ENCODE measurements around the gene SRP54. TPM values are rescaled to one million over a fixed set of nuclear protein-coding genes. Genes with fewer than 3 reads are reported as not detected.

Gene SRP54
- total RNA-seq (10 to 100 TPM; 31.1 to 34.1 (median 33.0) TPM), polyA plus RNA-seq (34.1 TPM)
- long read RNA-seq, donor 1, transcript SRP54-201 (16 exons, 2,279 nt), result major isoform, 98 of 103 reads
- long read RNA-seq, donor 1, partial matches to known transcripts, result 2 of 103 reads
- long read RNA-seq, donor 1, other reads (novel, unspliced or antisense), result 2 of 103 reads
- long read RNA-seq, donor 2, transcript SRP54-201 (16 exons, 2,279 nt), result major isoform, 32 of 33 reads
- long read RNA-seq, donor 2, partial matches to known transcripts, result 0 of 33 reads
- long read RNA-seq, donor 2, other reads (novel, unspliced or antisense), result 1 of 33 reads
- long read RNA-seq, donor 3, transcript SRP54-201 (16 exons, 2,279 nt), result major isoform, 229 of 246 reads
- long read RNA-seq, donor 3, partial matches to known transcripts, result 6 of 246 reads
- long read RNA-seq, donor 3, other reads (novel, unspliced or antisense), result 7 of 246 reads
- long read RNA-seq, donor 4, transcript SRP54-201 (16 exons, 2,279 nt), result major isoform, 41 of 42 reads
- long read RNA-seq, donor 4, partial matches to known transcripts, result 1 of 42 reads
- long read RNA-seq, donor 4, other reads (novel, unspliced or antisense), result 0 of 42 reads

- H3K27ac ChIP-seq (ENCODE audit: low read length), result peak within 1 kb of the TSS; percentile 91
- no peaks in the 10 kb centered on the region for H3K27me3 ChIP-seq (ENCODE audit: control insufficient read depth, insufficient read depth)
- ATAC-seq, result peak; percentile 97 to 98
- peak; percentile 97 to 99 (median 99) for DNase-seq
- H3K4me1 ChIP-seq (ENCODE audit: control insufficient read depth, insufficient read depth, low read length), result peaks cover 1% of the 10 kb centered on the region
- under 1% methylated on average over 45 of the region's 45 CpGs for WGBS
- H3K9me3 ChIP-seq (ENCODE audit: control insufficient read depth, low read length), result no peaks in the 10 kb centered on the region
- H3K4me3 ChIP-seq (ENCODE audit: low read length), result peak within 1 kb of the TSS; percentile 77
- intact Hi-C loops (cut with DNase I), result loop anchor here in 1 of 4 donors (10.0 kb wide), 1 partner anchor 108 kb away; the partner anchor contains the start of gene BAZ1A
These were observed at the start of gene SRP54 for GRCh38 chr14:34982421-34983147. TSS of gene SRP54 (plus strand) at chr14:34982992. CDS start at chr14:34996710, 13,718 bp downstream.

GRCh38 chr14:34933301-34933700 lies 49.5 kb upstream of the SRP54 start:
- no peak for DNase-seq
- no peak for ATAC-seq
- H3K4me3 ChIP-seq (ENCODE audit: low read length), result no peak overlapping the region
- H3K4me1 ChIP-seq (ENCODE audit: control insufficient read depth, insufficient read depth, low read length), result no peaks in the 10 kb centered on the region
- H3K27me3 ChIP-seq (ENCODE audit: control insufficient read depth, insufficient read depth), result no peaks in the 10 kb centered on the region
- no peak overlapping the region for H3K27ac ChIP-seq (ENCODE audit: low read length)
- 89% methylated on average over 2 of the region's 2 CpGs for WGBS
- H3K9me3 ChIP-seq (ENCODE audit: control insufficient read depth, low read length), result no peaks in the 10 kb centered on the region
- intact Hi-C loops (cut with DNase I), result no loop called here

GRCh38 chr14:34935488-34935887 lies 47.3 kb upstream of the SRP54 start:
- Histone ChIP-seq H3K9me3 (ENCODE audit: control insufficient read depth, low read length) (no peaks in the 10 kb centered on the region), H3K4me3 (ENCODE audit: low read length) (no peak overlapping the region), H3K4me1 (ENCODE audit: control insufficient read depth, insufficient read depth, low read length) (no peaks in the 10 kb centered on the region), H3K27ac (ENCODE audit: low read length) (no peak overlapping the region), H3K27me3 (ENCODE audit: control insufficient read depth, insufficient read depth) (no peaks in the 10 kb centered on the region)
- 73% methylated on average over 5 of the region's 5 CpGs for WGBS
- no peak for ATAC-seq
- intact Hi-C loops (cut with DNase I), result no loop called here
- DNase-seq, result no peak

GRCh38 chr14:34937442-34937841 lies 45.4 kb upstream of the SRP54 start:
- intact Hi-C loops (cut with DNase I), result no loop called here
- Histone ChIP-seq H3K27me3 (ENCODE audit: control insufficient read depth, insufficient read depth) (no peaks in the 10 kb centered on the region), H3K4me3 (ENCODE audit: low read length) (no peak overlapping the region), H3K4me1 (ENCODE audit: control insufficient read depth, insufficient read depth, low read length) (no peaks in the 10 kb centered on the region), H3K9me3 (ENCODE audit: control insufficient read depth, low read length) (no peaks in the 10 kb centered on the region), H3K27ac (ENCODE audit: low read length) (no peak overlapping the region)
- DNase-seq (no peak), ATAC-seq (no peak)
- WGBS, result 80% methylated on average over 6 of the region's 6 CpGs

GRCh38 chr14:34937876-34938275 lies 44.9 kb upstream of the SRP54 start:
- Histone ChIP-seq H3K4me3 (ENCODE audit: low read length) (no peak overlapping the region), H3K9me3 (ENCODE audit: control insufficient read depth, low read length) (no peaks in the 10 kb centered on the region), H3K27ac (ENCODE audit: low read length) (no peak overlapping the region), H3K27me3 (ENCODE audit: control insufficient read depth, insufficient read depth) (no peaks in the 10 kb centered on the region), H3K4me1 (ENCODE audit: control insufficient read depth, insufficient read depth, low read length) (no peaks in the 10 kb centered on the region)
- 88% methylated on average over 3 of the region's 3 CpGs for WGBS
- no peak for DNase-seq
- no peak for ATAC-seq
- intact Hi-C loops (cut with DNase I), result no loop called here

GRCh38 chr14:34943506-34943905 lies 39.3 kb upstream of the SRP54 start:
- Histone ChIP-seq H3K4me1 (ENCODE audit: control insufficient read depth, insufficient read depth, low read length) (no peaks in the 10 kb centered on the region), H3K4me3 (ENCODE audit: low read length) (no peak overlapping the region), H3K27me3 (ENCODE audit: control insufficient read depth, insufficient read depth) (no peaks in the 10 kb centered on the region), H3K9me3 (ENCODE audit: control insufficient read depth, low read length) (no peaks in the 10 kb centered on the region), H3K27ac (ENCODE audit: low read length) (no peak overlapping the region)
- intact Hi-C loops (cut with DNase I), result no loop called here
- DNase-seq, result no peak
- ATAC-seq, result no peak

GRCh38 chr14:34944744-34945143 lies 38.0 kb upstream of the SRP54 start:
- H3K9me3 ChIP-seq (ENCODE audit: control insufficient read depth, low read length), result no peaks in the 10 kb centered on the region
- DNase-seq, result no peak
- H3K27ac ChIP-seq (ENCODE audit: low read length), result no peak overlapping the region
- H3K27me3 ChIP-seq (ENCODE audit: control insufficient read depth, insufficient read depth), result no peaks in the 10 kb centered on the region
- no peak overlapping the region for H3K4me3 ChIP-seq (ENCODE audit: low read length)
- no peaks in the 10 kb centered on the region for H3K4me1 ChIP-seq (ENCODE audit: control insufficient read depth, insufficient read depth, low read length)
- ATAC-seq, result no peak
- intact Hi-C loops (cut with DNase I), result no loop called here
- 96% methylated on average over 7 of the region's 7 CpGs for WGBS

GRCh38 chr14:34946699-34947098 lies 36.1 kb upstream of the SRP54 start:
- no peak overlapping the region for H3K27ac ChIP-seq (ENCODE audit: low read length)
- no peaks in the 10 kb centered on the region for H3K4me1 ChIP-seq (ENCODE audit: control insufficient read depth, insufficient read depth, low read length)
- DNase-seq, result no peak
- H3K4me3 ChIP-seq (ENCODE audit: low read length), result no peak overlapping the region
- intact Hi-C loops (cut with DNase I), result no loop called here
- no peak for ATAC-seq
- 68% methylated on average over 1 of the region's 1 CpG for WGBS
- no peaks in the 10 kb centered on the region for H3K27me3 ChIP-seq (ENCODE audit: control insufficient read depth, insufficient read depth)
- H3K9me3 ChIP-seq (ENCODE audit: control insufficient read depth, low read length), result no peaks in the 10 kb centered on the region

- H3K4me3 ChIP-seq (ENCODE audit: low read length), result no peak overlapping the region
- 91% methylated on average over 1 of the region's 1 CpG for WGBS
- H3K27ac ChIP-seq (ENCODE audit: low read length), result no peak overlapping the region
- intact Hi-C loops (cut with DNase I), result no loop called here
- H3K9me3 ChIP-seq (ENCODE audit: control insufficient read depth, low read length), result no peaks in the 10 kb centered on the region
- ATAC-seq (no peak), DNase-seq (no peak)
- H3K27me3 ChIP-seq (ENCODE audit: control insufficient read depth, insufficient read depth), result no peaks in the 10 kb centered on the region
- H3K4me1 ChIP-seq (ENCODE audit: control insufficient read depth, insufficient read depth, low read length), result no peaks in the 10 kb centered on the region
These were observed 31.5 kb upstream of the SRP54 start for GRCh38 chr14:34951286-34951685.

GRCh38 chr14:34956931-34957330 lies 25.9 kb upstream of the SRP54 start:
- H3K4me1 ChIP-seq (ENCODE audit: control insufficient read depth, insufficient read depth, low read length), result no peaks in the 10 kb centered on the region
- ATAC-seq, result no peak
- WGBS, result 91% methylated on average over 2 of the region's 2 CpGs
- no peak overlapping the region for H3K27ac ChIP-seq (ENCODE audit: low read length)
- no peak overlapping the region for H3K4me3 ChIP-seq (ENCODE audit: low read length)
- no peaks in the 10 kb centered on the region for H3K9me3 ChIP-seq (ENCODE audit: control insufficient read depth, low read length)
- H3K27me3 ChIP-seq (ENCODE audit: control insufficient read depth, insufficient read depth), result no peaks in the 10 kb centered on the region
- no peak for DNase-seq
- intact Hi-C loops (cut with DNase I), result no loop called here

- no peaks in the 10 kb centered on the region for H3K9me3 ChIP-seq (ENCODE audit: control insufficient read depth, low read length)
- 97% methylated on average over 5 of the region's 5 CpGs for WGBS
- ATAC-seq (no peak), DNase-seq (no peak)
- no peaks in the 10 kb centered on the region for H3K27me3 ChIP-seq (ENCODE audit: control insufficient read depth, insufficient read depth)
- H3K4me3 ChIP-seq (ENCODE audit: low read length), result no peak overlapping the region
- no peak overlapping the region for H3K27ac ChIP-seq (ENCODE audit: low read length)
- no peaks in the 10 kb centered on the region for H3K4me1 ChIP-seq (ENCODE audit: control insufficient read depth, insufficient read depth, low read length)
- intact Hi-C loops (cut with DNase I), result no loop called here
These were observed 25.0 kb upstream of the SRP54 start for GRCh38 chr14:34957771-34958286.

Data from right cardiac atrium (tissue), 5 donors.